Measurements from ENCODE around the gene DYRK1A.

- TF ChIP-seq POLR2A (IDR thresholded peaks at IDR 0.05), result no peak
- no peak for TF ChIP-seq CTCF (IDR thresholded peaks at IDR 0.05)
Observed at GRCh38 chr21:37424396-37424795, 57.8 kb downstream of the DYRK1A start.

All from uterus (tissue), 2 donors.